Natural killer cell (primary cell): ENCODE data around the gene GRIA2. TPM values are rescaled to one million over a fixed set of nuclear protein-coding genes. Genes with fewer than 3 reads are reported as not detected.

Experiments used
- ATAC-seq, 3 donors: fragments of 150-1000 bp in 2 of 3; fragments of 200-7000 bp in 1 of 3; cut with Tn5 transposase; 1 replicate in 1 of 3; 2 replicates in 2 of 3; pipeline ENCODE4 v1.10.0; 2021; ENCODE audit warnings: mild to moderate bottlenecking in 2 of 3, moderate library complexity in 2 of 3
- DNase-seq, 2 donors: peaks; one replicate each; pipeline versions ENCODE4 v3.0.0 to v3.0.0-alpha.2; 2013 to 2021; ENCODE audit warnings: mixed read lengths in 1 of 2
- H3K27ac ChIP-seq: one replicate; pipeline ENCODE4 v1.5.1; 2013; ENCODE audit warnings: mild to moderate bottlenecking, low read length
- H3K27me3 ChIP-seq: one replicate; pipeline ENCODE4 v1.6.1; 2013; ENCODE audit warnings: low read length; ENCODE audit not compliant: control insufficient read depth, insufficient read depth
- H3K36me3 ChIP-seq: one replicate; pipeline ENCODE4 v1.6.1; 2013; ENCODE audit warnings: low read length; ENCODE audit not compliant: control insufficient read depth, insufficient read depth
- H3K4me1 ChIP-seq: one replicate; pipeline ENCODE4 v1.6.1; 2013; ENCODE audit warnings: low read length; ENCODE audit not compliant: control insufficient read depth, insufficient read depth
- H3K4me3 ChIP-seq: one replicate; pipeline ENCODE4 v1.5.1; 2013; ENCODE audit warnings: low read length
- H3K9me3 ChIP-seq: one replicate; pipeline ENCODE4 v1.6.1; 2013; ENCODE audit warnings: low read length; ENCODE audit not compliant: control insufficient read depth, insufficient read depth
- H3K27ac Mint-ChIP-seq, 2 donors: one replicate each; pipeline ENCODE4 v1.8.0; 2022; ENCODE audit warnings: mild to moderate bottlenecking in 2 of 2, mixed read lengths in 2 of 2, moderate library complexity in 1 of 2
- H3K27me3 Mint-ChIP-seq, 2 donors: one replicate each; pipeline ENCODE4 v1.8.0; 2022; ENCODE audit warnings: low read depth in 2 of 2, mixed read lengths in 2 of 2
- H3K36me3 Mint-ChIP-seq: one replicate; pipeline ENCODE4 v1.8.0; 2022; ENCODE audit warnings: mixed read lengths
- H3K4me1 Mint-ChIP-seq, 2 donors: one replicate each; pipeline ENCODE4 v1.8.0; 2022; ENCODE audit warnings: mixed read lengths in 2 of 2
- H3K4me3 Mint-ChIP-seq: one replicate; pipeline ENCODE4 v1.8.0; 2022; ENCODE audit warnings: mild to moderate bottlenecking, moderate library complexity, mixed read lengths
- H3K9me3 Mint-ChIP-seq, 2 donors: one replicate each; pipeline ENCODE4 v1.8.0; 2022; ENCODE audit warnings: mixed read lengths in 2 of 2
- CTCF ChIP-seq: fragments of 200-600 bp; IDR thresholded peaks from one replicate; pipeline ENCODE4 v1.8.0; 2022; ENCODE audit warnings: antibody characterized with exemption
- WGBS: methylation state at CpG from one replicate; pipeline ENCODE4 v1.1.7; 2013; ENCODE audit warnings: missing lambda C conversion rate; ENCODE audit not compliant: insufficient coverage; 5-methylcytosine and 5-hydroxymethylcytosine counted together
- intact Hi-C: fragments of 100-400 bp; cut with micrococcal nuclease; formaldehyde crosslinking; loops from one replicate; pipeline ENCODE4 v1.14.2; 2022
- total RNA-seq, 4 donors: library from RNA; stranded (reverse); fragments of 120-200 nt in 1 of 4; gene quantifications; one replicate each; pipeline versions ENCODE4 v1.2.3 to v1.2.4, GENCODE V29; 2013 to 2022

GRIA2 gene
- total RNA-seq, 3 donors from 2014 or later (not counting 1 experiment from before 2014, with no cell fraction given), result not detected

GRCh38 chr4:157265281-157265680 lies 44.8 kb downstream of the GRIA2 start:
- intact Hi-C loops, result no loop called here
- peaks cover 17 to 26% of the 10 kb centered on the region in 2 donors for H3K9me3 Mint-ChIP-seq
- TF ChIP-seq CTCF, result no peak
- DNase-seq (no peak), ATAC-seq (no peak)
- H3K27me3 Mint-ChIP-seq, result no peaks in the 10 kb centered on the region
- H3K9me3 ChIP-seq, result peaks cover 6% of the 10 kb centered on the region
- peaks cover 8% of the 10 kb centered on the region for H3K36me3 Mint-ChIP-seq
- H3K27ac Mint-ChIP-seq, result no peak overlapping the region
- no peak overlapping the region for H3K4me3 ChIP-seq
- no peak overlapping the region for H3K4me3 Mint-ChIP-seq
- H3K27me3 ChIP-seq, result no peaks in the 10 kb centered on the region
- H3K27ac ChIP-seq, result no peak overlapping the region
- H3K4me1 Mint-ChIP-seq, result no peaks in the 10 kb centered on the region
- H3K36me3 ChIP-seq, result no peaks in the 10 kb centered on the region
- H3K4me1 ChIP-seq, result no peaks in the 10 kb centered on the region
- WGBS, result 74% methylated on average over 2 of the region's 2 CpGs

- intact Hi-C loops, result no loop called here
- no peak overlapping the region for H3K4me3 Mint-ChIP-seq
- ATAC-seq (no peak), DNase-seq (no peak)
- 89% methylated on average over 1 of the region's 2 CpGs for WGBS
- no peak overlapping the region for H3K27ac Mint-ChIP-seq
- Histone ChIP-seq H3K4me1 (no peaks in the 10 kb centered on the region), H3K36me3 (no peaks in the 10 kb centered on the region), H3K27me3 (no peaks in the 10 kb centered on the region), H3K27ac (no peak overlapping the region), H3K9me3 (peaks cover 6% of the 10 kb centered on the region), H3K4me3 (no peak overlapping the region)
- H3K9me3 Mint-ChIP-seq, result peaks cover 17 to 35% of the 10 kb centered on the region in 2 donors
- no peaks in the 10 kb centered on the region for H3K27me3 Mint-ChIP-seq
- TF ChIP-seq CTCF, result no peak
- no peaks in the 10 kb centered on the region for H3K4me1 Mint-ChIP-seq
- H3K36me3 Mint-ChIP-seq, result peaks cover 8% of the 10 kb centered on the region
Measured at GRCh38 chr4:157270108-157270507, 49.6 kb downstream of the GRIA2 start.

GRCh38 chr4:157270552-157270951 lies 50.0 kb downstream of the GRIA2 start:
- no peak for ATAC-seq
- no peaks in the 10 kb centered on the region for H3K4me1 ChIP-seq
- intact Hi-C loops, result no loop called here
- H3K9me3 ChIP-seq, result peaks cover 6% of the 10 kb centered on the region
- Mint-ChIP-seq H3K4me1 (no peaks in the 10 kb centered on the region), H3K9me3 (peaks cover 17 to 33% of the 10 kb centered on the region in 2 donors), H3K36me3 (peaks cover 8% of the 10 kb centered on the region), H3K4me3 (no peak overlapping the region), H3K27me3 (no peaks in the 10 kb centered on the region), H3K27ac (no peak overlapping the region)
- no peaks in the 10 kb centered on the region for H3K27me3 ChIP-seq
- H3K4me3 ChIP-seq, result no peak overlapping the region
- H3K27ac ChIP-seq, result no peak overlapping the region
- no peaks in the 10 kb centered on the region for H3K36me3 ChIP-seq
- TF ChIP-seq CTCF, result no peak
- 91% methylated on average over 5 of the region's 5 CpGs for WGBS
- DNase-seq, result no peak

- Mint-ChIP-seq H3K27ac (no peak overlapping the region), H3K9me3 (peaks cover 13 to 30% of the 10 kb centered on the region in 2 donors), H3K36me3 (peaks cover 5% of the 10 kb centered on the region), H3K4me1 (no peaks in the 10 kb centered on the region), H3K4me3 (no peak overlapping the region), H3K27me3 (no peaks in the 10 kb centered on the region)
- Histone ChIP-seq H3K9me3 (peaks cover 6% of the 10 kb centered on the region), H3K27me3 (no peaks in the 10 kb centered on the region), H3K36me3 (no peaks in the 10 kb centered on the region), H3K4me1 (no peaks in the 10 kb centered on the region), H3K4me3 (no peak overlapping the region), H3K27ac (no peak overlapping the region)
- intact Hi-C loops, result no loop called here
- DNase-seq (no peak), ATAC-seq (no peak)
- no peak for TF ChIP-seq CTCF
- WGBS, result 60% methylated on average over 1 of the region's 1 CpG
Measured at GRCh38 chr4:157271166-157271869, 50.8 kb downstream of the GRIA2 start.
